Frontal cortex (tissue), 4 donors: ENCODE data around the gene MRGPRX2. TPM values are rescaled to one million over a fixed set of nuclear protein-coding genes. Genes with fewer than 3 reads are reported as not detected.

Source experiments
- DNase-seq, 2 donors: peaks; one replicate each; pipeline ENCODE4 v3.0.0; 2012; ENCODE audit warnings: low spot score in 2 of 2
- FAIRE-seq: peaks from 2 replicates; lab custom pipeline; 2012; peaks lifted over from hg19 to GRCh38; lab: Jason Lieb, UNC
- total RNA-seq: library from RNA; depleted of rRNA; stranded (reverse); fragments of >200 nt; gene quantifications from one replicate; pipeline ENCODE4 v1.2.3, GENCODE V29; 2014
- donor health status: control.
- donor health status: control.
- donor health status: control.

MRGPRX2 gene
- total RNA-seq: not detected

- FAIRE-seq (no peak), DNase-seq (no peak)
Observed at GRCh38 chr11:19060629-19061028, at the start of gene MRGPRX2. MRGPRX2 (minus strand) TSS chr11:19060717; CDS start chr11:19056402, 4,315 bp downstream.

GRCh38 chr11:19110295-19110694 lies 49.8 kb upstream of the MRGPRX2 start:
- FAIRE-seq (no peak), DNase-seq (no peak)

- FAIRE-seq (no peak), DNase-seq (no peak)
Observed at GRCh38 chr11:19107125-19107524, 46.6 kb upstream of the MRGPRX2 start.

GRCh38 chr11:19105011-19105410 lies 44.5 kb upstream of the MRGPRX2 start:
- FAIRE-seq (no peak), DNase-seq (no peak)

- DNase-seq: no peak
- FAIRE-seq: no peak
Observed at GRCh38 chr11:19102521-19102900, 42.0 kb upstream of the MRGPRX2 start.

- DNase-seq (no peak), FAIRE-seq (no peak)
Observed at GRCh38 chr11:19101796-19102520, 41.4 kb upstream of the MRGPRX2 start.

GRCh38 chr11:19100885-19101284 lies 40.4 kb upstream of the MRGPRX2 start:
- FAIRE-seq (no peak), DNase-seq (no peak)

GRCh38 chr11:19099093-19099492 lies 38.6 kb upstream of the MRGPRX2 start:
- FAIRE-seq (no peak), DNase-seq (no peak)

- DNase-seq (no peak), FAIRE-seq (no peak)
Observed at GRCh38 chr11:19094859-19095258, 34.3 kb upstream of the MRGPRX2 start.

GRCh38 chr11:19093976-19094375 lies 33.5 kb upstream of the MRGPRX2 start:
- FAIRE-seq: no peak
- DNase-seq: no peak

GRCh38 chr11:19092850-19093249 lies 32.3 kb upstream of the MRGPRX2 start:
- DNase-seq: no peak
- no peak for FAIRE-seq

- no peak for DNase-seq
- FAIRE-seq: no peak
Observed at GRCh38 chr11:19092342-19092741, 31.8 kb upstream of the MRGPRX2 start.

GRCh38 chr11:19091366-19091765 lies 30.8 kb upstream of the MRGPRX2 start:
- DNase-seq (no peak), FAIRE-seq (no peak)

GRCh38 chr11:19089421-19089820 lies 28.9 kb upstream of the MRGPRX2 start:
- no peak for FAIRE-seq
- DNase-seq: no peak

- DNase-seq (no peak), FAIRE-seq (no peak)
Observed at GRCh38 chr11:19088791-19089190, 28.3 kb upstream of the MRGPRX2 start.

- DNase-seq: no peak
- no peak for FAIRE-seq
Observed at GRCh38 chr11:19087658-19088057, 27.1 kb upstream of the MRGPRX2 start.

GRCh38 chr11:19084661-19085315 lies 24.3 kb upstream of the MRGPRX2 start:
- FAIRE-seq (no peak), DNase-seq (no peak)

- no peak for DNase-seq
- FAIRE-seq: no peak
Observed at GRCh38 chr11:19083166-19083565, 22.6 kb upstream of the MRGPRX2 start.

GRCh38 chr11:19080579-19080993 lies 20.1 kb upstream of the MRGPRX2 start:
- DNase-seq: no peak
- FAIRE-seq: no peak

GRCh38 chr11:19079643-19080440 lies 19.3 kb upstream of the MRGPRX2 start:
- no peak for DNase-seq
- no peak for FAIRE-seq

- FAIRE-seq: no peak
Observed at GRCh38 chr11:19077965-19078364, 17.4 kb upstream of the MRGPRX2 start.

More at GRCh38 chr11:19077965-19078364, 17.4 kb upstream of the MRGPRX2 start:
- DNase-seq: no peak
